ENCODE results near the gene IQSEC1.

DNA sequence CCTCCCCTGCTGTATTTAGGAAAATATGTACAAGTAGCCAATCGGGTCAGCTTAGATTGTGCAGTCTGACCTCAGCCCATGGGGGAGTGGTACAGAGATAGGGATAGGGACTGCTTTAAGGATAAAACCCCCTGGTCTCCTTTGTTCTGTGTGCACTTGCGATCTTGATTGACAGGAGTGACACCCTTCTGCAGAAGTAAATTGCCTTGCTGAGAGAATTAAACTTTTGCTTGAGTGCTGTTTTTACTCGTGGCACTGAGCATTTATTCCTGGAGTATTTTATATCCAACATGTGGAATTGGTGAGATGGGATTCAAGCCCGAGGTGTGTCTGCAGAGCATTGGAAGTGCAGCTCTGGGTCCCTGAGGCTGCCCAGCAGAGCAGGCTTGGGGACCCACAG is 208.0 kb downstream of the IQSEC1 start:
- TF ChIP-seq POLR2A (IDR thresholded peaks at IDR 0.05; ENCODE audit: low read depth): no peak
- TF ChIP-seq CTCF (IDR thresholded peaks at IDR 0.05): no peak
- TF ChIP-seq POLR2AphosphoS5 (IDR thresholded peaks at IDR 0.05): no peak
